ENCODE data around the gene DNASE2.

DNASE2 gene

DNA sequence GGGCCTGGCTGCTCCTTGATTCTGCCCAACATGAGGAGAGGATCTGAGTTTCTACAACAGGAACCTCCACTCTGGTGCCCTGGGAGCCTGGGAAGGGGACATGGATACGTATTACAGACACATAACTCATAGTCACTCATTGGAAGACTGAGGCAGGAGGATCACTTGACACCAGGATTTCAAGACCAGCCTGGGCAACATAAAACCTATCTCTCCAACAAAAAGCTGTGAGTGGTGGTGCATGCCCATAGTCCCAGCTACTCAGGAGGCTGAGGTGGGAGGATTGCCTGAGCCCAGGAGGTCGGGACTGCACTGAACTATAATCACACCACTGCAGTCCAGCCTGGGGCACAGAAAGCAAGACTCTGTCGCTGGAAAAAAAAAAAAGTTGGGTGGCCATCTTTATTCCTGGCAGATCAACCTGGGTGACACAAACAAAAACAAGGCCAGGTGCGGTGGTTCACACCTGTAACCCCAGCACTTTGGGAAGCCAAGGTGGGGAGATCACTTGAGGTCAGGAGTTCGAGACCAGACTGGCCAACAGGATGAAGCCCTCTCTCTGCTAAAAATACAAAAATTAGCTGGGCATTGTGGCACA is 6.9 kb upstream of the DNASE2 start:
- Histone ChIP-seq H3K9ac (ENCODE audit: low read length) (no peak overlapping the region), H2AFZ (ENCODE audit: low read depth, low read length, severe bottlenecking) (no peak overlapping the region), H3K4me2 (ENCODE audit: low read depth, low read length, poor library complexity, severe bottlenecking) (no peak overlapping the region), H3K79me2 (ENCODE audit: insufficient read depth, low read length) (peaks cover 7% of the 10 kb centered on the region), H3K27me3 (ENCODE audit: low read length) (no peaks in the 10 kb centered on the region), H3F3A (ENCODE audit: insufficient read depth) (no peaks in the 10 kb centered on the region), H3K27ac (ENCODE audit: low read depth, low read length) (no peak overlapping the region), H3K9me2 (replicated peaks; ENCODE audit: insufficient read depth, low read length) (no peaks in the 10 kb centered on the region), H3K9me3 (ENCODE audit: insufficient read depth, low read length) (peaks cover 13% of the 10 kb centered on the region; the same call in 1 of the 2 replicates), H4K20me1 (ENCODE audit: low read depth, low read length) (no peaks in the 10 kb centered on the region), H3K4me3 (ENCODE audit: insufficient read depth, low read length, poor library complexity, severe bottlenecking) (no peak overlapping the region), H3K36me3 (ENCODE audit: low read length) (no peaks in the 10 kb centered on the region)
- TF ChIP-seq, protein P1, sequence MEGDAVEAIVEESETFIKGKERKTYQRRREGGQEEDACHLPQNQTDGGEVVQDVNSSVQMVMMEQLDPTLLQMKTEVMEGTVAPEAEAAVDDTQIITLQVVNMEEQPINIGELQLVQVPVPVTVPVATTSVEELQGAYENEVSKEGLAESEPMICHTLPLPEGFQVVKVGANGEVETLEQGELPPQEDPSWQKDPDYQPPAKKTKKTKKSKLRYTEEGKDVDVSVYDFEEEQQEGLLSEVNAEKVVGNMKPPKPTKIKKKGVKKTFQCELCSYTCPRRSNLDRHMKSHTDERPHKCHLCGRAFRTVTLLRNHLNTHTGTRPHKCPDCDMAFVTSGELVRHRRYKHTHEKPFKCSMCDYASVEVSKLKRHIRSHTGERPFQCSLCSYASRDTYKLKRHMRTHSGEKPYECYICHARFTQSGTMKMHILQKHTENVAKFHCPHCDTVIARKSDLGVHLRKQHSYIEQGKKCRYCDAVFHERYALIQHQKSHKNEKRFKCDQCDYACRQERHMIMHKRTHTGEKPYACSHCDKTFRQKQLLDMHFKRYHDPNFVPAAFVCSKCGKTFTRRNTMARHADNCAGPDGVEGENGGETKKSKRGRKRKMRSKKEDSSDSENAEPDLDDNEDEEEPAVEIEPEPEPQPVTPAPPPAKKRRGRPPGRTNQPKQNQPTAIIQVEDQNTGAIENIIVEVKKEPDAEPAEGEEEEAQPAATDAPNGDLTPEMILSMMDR (IDR thresholded peaks at IDR 0.05; ENCODE audit: insufficient read depth, low read length, poor library complexity, severe bottlenecking) = no peak
- no peak for TF ChIP-seq EZH2phosphoT487 (conservative IDR thresholded peaks at IDR 0.05; ENCODE audit: low read length)

DNA sequence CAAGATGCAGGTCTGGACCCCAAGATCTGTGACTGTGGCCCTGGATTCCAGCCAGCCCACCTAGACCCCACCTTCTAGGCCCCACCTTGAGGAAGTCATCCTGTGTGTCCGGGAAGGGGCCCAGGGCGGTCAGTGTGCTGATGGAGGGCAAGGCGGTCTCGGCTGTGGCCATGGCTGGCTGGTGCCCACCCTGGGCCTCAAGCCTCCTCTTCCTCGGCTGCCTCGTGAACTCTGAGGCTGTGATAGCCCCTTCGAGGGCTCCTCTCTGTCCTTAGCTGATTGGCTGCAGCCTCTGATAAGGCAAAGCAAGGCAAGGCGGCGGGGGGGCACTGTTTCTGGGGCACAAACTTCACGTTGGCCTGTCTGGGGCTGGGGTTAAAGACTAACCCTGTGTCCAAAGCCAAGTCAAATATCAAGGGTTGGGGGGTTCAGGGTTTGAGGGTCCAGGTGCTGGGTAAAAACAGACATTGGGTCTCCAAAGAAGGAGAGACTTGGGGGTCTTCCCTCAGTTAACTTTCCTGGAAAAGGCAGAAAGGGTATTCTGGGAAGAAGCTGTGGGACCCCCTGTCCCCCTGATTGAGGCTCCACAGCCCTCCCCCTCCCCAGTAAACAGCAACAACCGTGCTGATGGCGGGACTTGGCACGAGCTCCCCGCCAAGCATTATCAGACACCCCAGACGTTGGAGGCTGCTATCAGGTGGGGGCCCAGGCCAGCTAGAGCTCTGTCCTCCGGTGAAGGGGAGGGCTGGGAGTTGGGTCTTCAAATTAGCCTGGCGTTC is 5.9 kb upstream of the DNASE2 start, which contains the start of gene KLF1:
TSS of gene KLF1 (minus strand) at position 233 of the 779 bp plus-strand sequence. CDS start at position 172, 61 bp downstream.
- Histone ChIP-seq H4K20me1 (ENCODE audit: low read depth, low read length) (no peaks in the 10 kb centered on the region), H3K27ac (ENCODE audit: low read depth, low read length) (no peak within 1 kb of the TSS), H2AFZ (ENCODE audit: low read depth, low read length, severe bottlenecking) (no peak within 1 kb of the TSS), H3K9ac (ENCODE audit: low read length) (peak within 1 kb of the TSS; percentile 52), H3K36me3 (ENCODE audit: low read length) (no peaks in the 10 kb centered on the region), H3K9me2 (replicated peaks; ENCODE audit: insufficient read depth, low read length) (no peaks in the 10 kb centered on the region), H3F3A (ENCODE audit: insufficient read depth) (0 out of 2 replicates have a peak, but pooled peaks cover 2% of the 10 kb centered on the region), H3K4me2 (ENCODE audit: low read depth, low read length, poor library complexity, severe bottlenecking) (peak within 1 kb of the TSS; percentile 65), H3K27me3 (ENCODE audit: low read length) (no peaks in the 10 kb centered on the region), H3K9me3 (ENCODE audit: insufficient read depth, low read length) (peaks cover 13% of the 10 kb centered on the region; the same call in 1 of the 2 replicates), H3K4me3 (ENCODE audit: insufficient read depth, low read length, poor library complexity, severe bottlenecking) (no peak within 1 kb of the TSS), H3K79me2 (ENCODE audit: insufficient read depth, low read length) (peaks cover 7% of the 10 kb centered on the region)
- TF ChIP-seq, protein P1 (IDR thresholded peaks at IDR 0.05; ENCODE audit: insufficient read depth, low read length, poor library complexity, severe bottlenecking) = no peak
- no peak for TF ChIP-seq EZH2phosphoT487 (conservative IDR thresholded peaks at IDR 0.05; ENCODE audit: low read length)

DNA sequence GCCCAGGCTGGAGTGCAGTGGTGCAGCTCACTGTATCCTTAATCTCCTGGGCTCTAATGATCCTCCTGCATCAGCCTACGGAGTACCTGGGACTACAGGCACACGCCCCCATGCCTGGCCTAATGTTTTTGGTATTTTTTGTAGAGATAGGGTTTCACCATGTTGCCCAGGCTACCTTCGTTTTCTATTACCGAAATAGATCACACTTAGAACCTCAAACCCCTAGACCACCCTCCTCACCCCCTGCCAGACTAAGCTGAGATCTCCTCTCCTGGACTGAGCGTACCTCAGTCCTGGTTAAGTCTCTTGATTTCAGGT is 5.4 kb upstream of the DNASE2 start:
- Histone ChIP-seq H3K9me2 (replicated peaks; ENCODE audit: insufficient read depth, low read length) (no peaks in the 10 kb centered on the region), H3K9ac (ENCODE audit: low read length) (no peak overlapping the region), H3K4me2 (ENCODE audit: low read depth, low read length, poor library complexity, severe bottlenecking) (no peak overlapping the region), H2AFZ (ENCODE audit: low read depth, low read length, severe bottlenecking) (no peak overlapping the region), H3K27me3 (ENCODE audit: low read length) (no peaks in the 10 kb centered on the region), H3K27ac (ENCODE audit: low read depth, low read length) (no peak overlapping the region), H3K79me2 (ENCODE audit: insufficient read depth, low read length) (peaks cover 3% of the 10 kb centered on the region), H3K36me3 (ENCODE audit: low read length) (no peaks in the 10 kb centered on the region), H4K20me1 (ENCODE audit: low read depth, low read length) (no peaks in the 10 kb centered on the region), H3K9me3 (ENCODE audit: insufficient read depth, low read length) (peaks cover 13% of the 10 kb centered on the region; the same call in 1 of the 2 replicates), H3K4me3 (ENCODE audit: insufficient read depth, low read length, poor library complexity, severe bottlenecking) (no peak overlapping the region), H3F3A (ENCODE audit: insufficient read depth) (peaks cover 6% of the 10 kb centered on the region; the same call in 1 of the 2 replicates)
- TF ChIP-seq, protein P1 (IDR thresholded peaks at IDR 0.05; ENCODE audit: insufficient read depth, low read length, poor library complexity, severe bottlenecking) = no peak
- no peak for TF ChIP-seq EZH2phosphoT487 (conservative IDR thresholded peaks at IDR 0.05; ENCODE audit: low read length)
